ENCODE measurements around the gene PHETA1.
"Not testable (repeated sequence)": the region's sequence is repeated elsewhere in the genome, so short reads cannot be mapped to it uniquely, and the experiment has no call there.

The PHETA1 gene

DNA sequence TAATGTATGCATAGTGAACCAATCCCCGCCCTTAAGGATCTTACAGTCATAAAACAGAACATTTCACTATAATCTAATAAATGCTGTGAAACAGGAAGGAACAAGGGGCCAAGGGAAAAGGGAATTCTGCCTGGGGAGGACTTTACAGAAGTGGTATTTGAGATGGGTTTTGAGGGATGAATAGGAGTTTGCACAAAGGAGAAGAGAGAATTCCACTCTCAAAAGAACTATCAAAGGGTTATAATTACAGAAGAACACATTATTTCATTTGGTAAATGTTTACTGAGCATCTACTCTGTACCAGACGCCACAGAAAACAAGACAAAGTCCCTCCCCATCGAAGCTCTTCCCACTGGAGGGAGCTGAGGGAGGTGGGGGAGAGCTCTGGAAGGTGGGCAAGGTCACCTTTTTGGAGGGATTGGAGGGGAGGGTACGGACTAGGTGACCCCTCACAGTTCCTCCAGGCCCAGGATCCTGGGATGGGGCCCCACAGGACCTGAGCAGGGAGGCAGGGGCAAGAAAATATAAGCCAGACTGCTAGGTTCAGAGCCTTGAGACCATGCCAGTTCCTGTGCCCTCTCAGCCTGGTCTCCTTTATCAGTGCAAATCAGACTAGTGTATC lies 24.5 kb downstream of the PHETA1 start:
- no peaks in the 10 kb centered on the region for H3K4me1 ChIP-seq (ENCODE audit: insufficient read depth, low read length)
- no peaks in the 10 kb centered on the region for H3K27me3 ChIP-seq (ENCODE audit: insufficient read depth, low read length)
- H3K9me3 ChIP-seq (ENCODE audit: low read length): peaks cover 5% of the 10 kb centered on the region
- no peaks in the 10 kb centered on the region for H3K36me3 ChIP-seq (ENCODE audit: insufficient read depth, low read length)
- H2AFZ ChIP-seq (ENCODE audit: low read depth, low read length): no peak overlapping the region
- H3K4me3 ChIP-seq (ENCODE audit: low read length): no peak overlapping the region

DNA sequence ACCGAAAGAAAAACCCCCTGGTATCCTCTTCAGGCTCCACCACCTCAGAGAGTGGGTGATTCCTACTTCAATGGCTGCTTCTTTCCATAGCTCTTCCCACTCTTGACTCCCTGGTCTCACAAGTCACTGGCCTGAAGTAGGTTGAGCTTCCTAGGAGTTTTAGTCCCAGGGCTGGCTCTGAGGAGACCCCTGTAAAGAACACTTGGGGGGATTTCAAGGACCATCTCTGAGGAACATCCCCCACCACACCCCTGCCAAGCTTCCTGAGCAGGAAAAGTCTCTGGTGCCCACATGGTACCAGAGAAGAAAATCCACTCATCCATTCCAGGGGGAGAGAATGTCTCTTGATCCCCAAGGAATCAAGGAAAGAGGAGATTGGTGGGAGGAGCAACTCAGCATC lies 25.7 kb downstream of the PHETA1 start:
- Histone ChIP-seq H3K36me3 (ENCODE audit: insufficient read depth, low read length) (no peaks in the 10 kb centered on the region), H3K4me3 (ENCODE audit: low read length) (no peak overlapping the region), H3K27me3 (ENCODE audit: insufficient read depth, low read length) (no peaks in the 10 kb centered on the region), H3K4me1 (ENCODE audit: insufficient read depth, low read length) (no peaks in the 10 kb centered on the region), H2AFZ (ENCODE audit: low read depth, low read length) (no peak overlapping the region), H3K9me3 (ENCODE audit: low read length) (peaks cover 4% of the 10 kb centered on the region)

DNA sequence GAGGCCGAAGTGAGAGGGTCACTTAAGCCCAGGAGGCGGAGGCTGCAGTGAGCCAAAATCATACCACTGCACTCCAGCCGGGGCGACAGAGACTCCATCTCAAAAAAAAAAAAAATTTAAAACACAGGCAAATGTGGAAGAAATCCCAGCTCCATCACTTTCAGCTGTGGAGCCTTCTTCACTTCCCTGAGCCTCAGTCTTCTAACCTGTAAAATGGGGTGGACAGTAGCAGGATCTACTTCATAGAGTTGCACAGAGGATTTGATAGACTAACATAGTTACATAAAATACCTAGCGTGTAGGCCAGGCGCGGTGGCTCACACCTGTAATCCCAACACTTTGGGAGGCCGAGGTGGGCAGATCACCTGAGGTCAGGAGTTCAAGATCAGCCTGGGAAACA lies 26.5 kb downstream of the PHETA1 start:
- Histone ChIP-seq H3K36me3 (ENCODE audit: insufficient read depth, low read length) (no peaks in the 10 kb centered on the region), H3K4me1 (ENCODE audit: insufficient read depth, low read length) (no peaks in the 10 kb centered on the region), H3K27me3 (ENCODE audit: insufficient read depth, low read length) (no peaks in the 10 kb centered on the region), H2AFZ (ENCODE audit: low read depth, low read length) (no peak overlapping the region), H3K4me3 (ENCODE audit: low read length) (no peak overlapping the region), H3K9me3 (ENCODE audit: low read length) (no peaks in the 10 kb centered on the region)

GRCh38 chr12:111341426-111342065 lies 27.3 kb downstream of the PHETA1 start:
- H3K9me3 ChIP-seq (ENCODE audit: low read length): no peaks in the 10 kb centered on the region

DNA sequence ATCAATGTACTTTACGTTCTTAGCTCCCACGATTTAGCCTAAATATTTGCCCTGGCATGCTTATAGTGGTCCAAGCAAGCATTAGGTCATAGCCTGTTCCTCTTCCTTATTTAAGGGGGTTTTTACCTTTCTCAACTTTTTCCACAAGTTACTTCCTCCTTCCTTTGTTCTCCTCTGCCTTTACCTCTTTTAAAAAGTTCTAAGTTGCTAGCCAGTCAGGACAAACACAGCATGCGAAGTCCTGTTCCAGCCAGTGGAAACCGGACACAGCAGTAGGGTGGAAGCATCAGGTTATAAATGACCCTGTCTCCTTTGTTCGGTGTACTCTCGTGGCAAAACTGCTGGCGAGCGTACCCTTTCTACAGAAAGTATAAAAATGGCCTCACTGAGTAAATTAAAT lies 28.2 kb downstream of the PHETA1 start:
- not testable (repeated sequence) for H3K36me3 ChIP-seq (ENCODE audit: insufficient read depth, low read length); H3K4me3 ChIP-seq (ENCODE audit: low read length); H3K9me3 ChIP-seq (ENCODE audit: low read length); H2AFZ ChIP-seq (ENCODE audit: low read depth, low read length); H3K27me3 ChIP-seq (ENCODE audit: insufficient read depth, low read length); H3K4me1 ChIP-seq (ENCODE audit: insufficient read depth, low read length)

More at GRCh38 chr12:111341426-111342065, 27.3 kb downstream of the PHETA1 start:
- H3K4me1 ChIP-seq (ENCODE audit: insufficient read depth, low read length): no peaks in the 10 kb centered on the region
- H3K27me3 ChIP-seq (ENCODE audit: insufficient read depth, low read length): no peaks in the 10 kb centered on the region
- H3K36me3 ChIP-seq (ENCODE audit: insufficient read depth, low read length): no peaks in the 10 kb centered on the region
- H2AFZ ChIP-seq (ENCODE audit: low read depth, low read length): no peak overlapping the region
- no peak overlapping the region for H3K4me3 ChIP-seq (ENCODE audit: low read length)

DNA sequence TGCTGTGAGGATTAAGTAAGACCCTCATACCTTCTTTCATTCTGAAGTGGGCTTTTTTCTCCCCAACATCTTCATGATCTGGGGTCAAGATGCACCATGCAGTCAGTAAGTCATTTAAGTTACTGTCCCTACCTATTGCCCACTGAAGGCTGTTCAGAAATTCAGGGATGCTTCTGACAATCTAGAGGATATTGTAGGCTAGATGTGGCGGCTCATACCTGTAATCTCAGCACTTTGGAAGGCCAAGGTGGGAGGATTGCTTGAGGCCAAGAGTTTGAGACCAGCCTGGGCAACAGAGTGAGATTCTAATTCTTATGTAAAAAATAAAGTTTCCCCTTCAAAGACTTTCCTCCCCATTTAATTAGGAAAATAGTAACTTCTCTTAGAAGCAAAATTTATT lies 28.7 kb downstream of the PHETA1 start:
- no peaks in the 10 kb centered on the region for H3K36me3 ChIP-seq (ENCODE audit: insufficient read depth, low read length)
- H3K4me3 ChIP-seq (ENCODE audit: low read length): no peak overlapping the region
- H3K9me3 ChIP-seq (ENCODE audit: low read length): no peaks in the 10 kb centered on the region
- no peak overlapping the region for H2AFZ ChIP-seq (ENCODE audit: low read depth, low read length)
- no peaks in the 10 kb centered on the region for H3K27me3 ChIP-seq (ENCODE audit: insufficient read depth, low read length)
- H3K4me1 ChIP-seq (ENCODE audit: insufficient read depth, low read length): no peaks in the 10 kb centered on the region

GRCh38 chr12:111339321-111339938 lies 29.5 kb downstream of the PHETA1 start:
- Histone ChIP-seq H3K4me1 (ENCODE audit: insufficient read depth, low read length) (no peaks in the 10 kb centered on the region), H3K36me3 (ENCODE audit: insufficient read depth, low read length) (no peaks in the 10 kb centered on the region), H2AFZ (ENCODE audit: low read depth, low read length) (no peak overlapping the region), H3K27me3 (ENCODE audit: insufficient read depth, low read length) (no peaks in the 10 kb centered on the region), H3K4me3 (ENCODE audit: low read length) (no peak overlapping the region), H3K9me3 (ENCODE audit: low read length) (no peaks in the 10 kb centered on the region)

- H3K9me3 ChIP-seq (ENCODE audit: low read length): no peaks in the 10 kb centered on the region
- H3K27me3 ChIP-seq (ENCODE audit: insufficient read depth, low read length): no peaks in the 10 kb centered on the region
- H3K4me3 ChIP-seq (ENCODE audit: low read length): no peak overlapping the region
- no peaks in the 10 kb centered on the region for H3K36me3 ChIP-seq (ENCODE audit: insufficient read depth, low read length)
- no peaks in the 10 kb centered on the region for H3K4me1 ChIP-seq (ENCODE audit: insufficient read depth, low read length)
- H2AFZ ChIP-seq (ENCODE audit: low read depth, low read length): no peak overlapping the region
Observed at GRCh38 chr12:111338096-111338495, 30.8 kb downstream of the PHETA1 start.

DNA sequence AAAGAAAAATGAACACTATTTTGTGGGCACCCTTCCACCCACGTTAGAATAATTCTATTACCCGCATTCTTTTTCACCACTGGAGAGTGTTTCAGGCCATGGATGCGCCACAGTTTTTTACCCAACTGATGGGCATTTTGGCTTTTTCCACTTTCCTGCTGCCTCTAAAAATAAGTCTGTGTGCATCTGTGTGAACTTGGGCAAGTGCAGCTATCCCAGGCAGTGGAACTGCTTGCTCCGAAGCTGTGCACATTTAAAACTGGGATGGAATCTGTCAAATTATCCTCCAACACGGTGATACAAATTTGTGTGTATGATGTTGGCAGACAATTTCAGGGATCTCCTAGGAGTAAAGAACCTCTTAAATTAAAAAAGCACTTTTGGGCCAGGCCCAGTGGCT lies 31.5 kb downstream of the PHETA1 start:
- no peaks in the 10 kb centered on the region for H3K27me3 ChIP-seq (ENCODE audit: insufficient read depth, low read length)
- no peak overlapping the region for H3K4me3 ChIP-seq (ENCODE audit: low read length)
- no peaks in the 10 kb centered on the region for H3K4me1 ChIP-seq (ENCODE audit: insufficient read depth, low read length)
- no peaks in the 10 kb centered on the region for H3K9me3 ChIP-seq (ENCODE audit: low read length)
- H3K36me3 ChIP-seq (ENCODE audit: insufficient read depth, low read length): no peaks in the 10 kb centered on the region
- no peak overlapping the region for H2AFZ ChIP-seq (ENCODE audit: low read depth, low read length)

GRCh38 chr12:111336411-111336810 lies 32.5 kb downstream of the PHETA1 start:
- not testable (repeated sequence) for H3K36me3 ChIP-seq (ENCODE audit: insufficient read depth, low read length); H3K4me3 ChIP-seq (ENCODE audit: low read length); H3K27me3 ChIP-seq (ENCODE audit: insufficient read depth, low read length); H3K4me1 ChIP-seq (ENCODE audit: insufficient read depth, low read length); H3K9me3 ChIP-seq (ENCODE audit: low read length); H2AFZ ChIP-seq (ENCODE audit: low read depth, low read length)

- H2AFZ ChIP-seq (ENCODE audit: low read depth, low read length): no peak overlapping the region
Observed at GRCh38 chr12:111335811-111336210, 33.1 kb downstream of the PHETA1 start.

GRCh38 chr12:111335301-111335700 lies 33.6 kb downstream of the PHETA1 start:
- not testable (repeated sequence) for H3K36me3 ChIP-seq (ENCODE audit: insufficient read depth, low read length); H3K4me1 ChIP-seq (ENCODE audit: insufficient read depth, low read length); H3K27me3 ChIP-seq (ENCODE audit: insufficient read depth, low read length); H3K9me3 ChIP-seq (ENCODE audit: low read length); H3K4me3 ChIP-seq (ENCODE audit: low read length); H2AFZ ChIP-seq (ENCODE audit: low read depth, low read length)

More at GRCh38 chr12:111335811-111336210, 33.1 kb downstream of the PHETA1 start:
- H3K27me3 ChIP-seq (ENCODE audit: insufficient read depth, low read length): no peaks in the 10 kb centered on the region
- no peaks in the 10 kb centered on the region for H3K36me3 ChIP-seq (ENCODE audit: insufficient read depth, low read length)
- H3K9me3 ChIP-seq (ENCODE audit: low read length): no peaks in the 10 kb centered on the region
- no peak overlapping the region for H3K4me3 ChIP-seq (ENCODE audit: low read length)
- no peaks in the 10 kb centered on the region for H3K4me1 ChIP-seq (ENCODE audit: insufficient read depth, low read length)

DNA sequence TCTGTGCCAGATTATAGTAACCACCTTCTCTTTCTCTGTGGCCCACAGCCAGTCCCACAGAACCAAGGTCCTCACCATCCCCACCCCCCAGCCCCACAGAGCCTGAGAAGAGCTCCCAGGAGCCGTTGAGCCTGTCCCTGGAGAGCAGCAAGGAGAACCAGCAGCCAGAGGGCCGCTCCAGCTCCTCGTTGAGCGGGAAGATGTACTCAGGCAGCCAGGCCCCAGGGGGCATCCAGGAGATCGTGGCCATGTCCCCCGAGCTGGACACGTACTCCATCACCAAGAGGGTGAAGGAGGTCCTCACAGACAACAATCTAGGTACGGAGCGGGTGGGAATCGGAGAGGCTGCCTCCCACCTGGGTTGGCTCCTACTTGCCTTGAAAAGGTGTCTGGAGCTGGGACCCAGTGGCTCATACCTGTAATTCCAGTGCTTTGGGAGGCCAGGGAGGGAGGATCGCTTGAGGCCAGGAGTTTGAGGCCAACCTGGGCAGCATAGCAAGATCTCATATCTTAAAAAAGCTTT lies 34.4 kb downstream of the PHETA1 start:
- Histone ChIP-seq H3K4me1 (ENCODE audit: insufficient read depth, low read length) (no peaks in the 10 kb centered on the region), H3K4me3 (ENCODE audit: low read length) (no peak overlapping the region), H3K36me3 (ENCODE audit: insufficient read depth, low read length) (no peaks in the 10 kb centered on the region), H3K9me3 (ENCODE audit: low read length) (no peaks in the 10 kb centered on the region), H2AFZ (ENCODE audit: low read depth, low read length) (no peak overlapping the region), H3K27me3 (ENCODE audit: insufficient read depth, low read length) (no peaks in the 10 kb centered on the region)
